Pulmonary artery endothelial cell (primary cell): Measurements from ENCODE around the gene SYNGR1. TPM values are rescaled to one million over a fixed set of nuclear protein-coding genes. Genes with fewer than 3 reads are reported as not detected.
"Not testable (repeated sequence)": the region's sequence is repeated elsewhere in the genome, so short reads cannot be mapped to it uniquely, and the experiment has no call there.

Source experiments
- DNase-seq: peaks from one replicate; pipeline ENCODE4 v3.0.0-alpha.2; 2011; ENCODE audit warnings: low read depth, low spot score
- total RNA-seq: library from RNA; depleted of rRNA; stranded (reverse); fragments of >200 nt; gene quantifications from 2 replicates; pipeline ENCODE4 v1.2.3, GENCODE V29; 2014

Gene SYNGR1
- total RNA-seq, 1 donor from 2014 or later: 3.9 TPM

GRCh38 chr22:39350757-39351688 is 1.2 kb downstream of the SYNGR1 start:
- DNase-seq: no peak

- DNase-seq: no peak
Observed at GRCh38 chr22:39351689-39352214, 2.0 kb downstream of the SYNGR1 start.

DNA sequence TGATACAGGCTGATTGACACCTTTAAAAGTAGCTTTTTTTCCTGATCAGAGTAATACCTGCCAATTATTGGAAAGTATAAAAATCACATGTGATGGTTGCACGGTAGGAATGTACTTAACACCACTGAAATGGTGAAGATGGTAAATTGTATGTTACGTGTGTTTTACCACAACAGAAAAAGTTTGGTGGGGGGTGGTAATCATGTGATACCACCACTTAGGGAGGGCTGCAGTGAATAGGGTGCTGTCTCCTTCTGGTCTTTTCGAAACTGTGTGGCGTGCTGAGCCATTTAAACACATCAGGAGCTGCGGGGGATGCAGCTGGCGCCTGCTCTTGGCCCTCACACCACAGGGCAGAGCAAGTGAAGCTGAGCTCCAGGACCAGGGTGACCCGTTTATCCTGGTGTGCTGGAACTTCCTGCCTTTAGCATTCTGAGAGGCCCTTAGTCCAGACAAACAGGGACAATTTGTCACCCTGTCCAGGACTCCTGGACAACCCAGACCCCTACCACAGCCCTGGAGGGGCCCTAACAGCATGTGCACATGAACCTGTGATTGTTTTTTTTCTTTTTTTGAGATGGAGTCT is 2.6 kb downstream of the SYNGR1 start:
- DNase-seq: no peak

DNA sequence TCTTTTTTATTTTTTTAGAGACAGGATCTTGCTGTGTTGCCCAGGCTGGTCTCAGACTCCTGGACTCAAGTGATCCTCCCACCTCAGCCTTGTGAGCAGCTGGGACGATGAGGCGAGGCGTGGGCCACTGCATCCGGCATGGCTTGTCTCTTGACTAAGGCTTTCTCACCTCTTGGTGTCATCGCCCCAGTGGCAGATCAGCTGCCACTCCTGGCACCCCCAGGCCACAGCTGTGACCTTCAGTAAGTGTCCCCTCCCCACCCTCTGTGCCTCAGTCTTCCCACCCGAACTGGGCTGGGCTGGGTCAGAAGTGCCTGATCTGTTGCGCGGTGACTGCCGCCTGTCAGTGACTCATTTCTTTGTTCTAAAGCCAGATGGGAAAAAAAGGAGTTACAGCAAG is 3.6 kb downstream of the SYNGR1 start:
- DNase-seq: no peak

- DNase-seq: no peak
Observed at GRCh38 chr22:39355080-39355479, 5.3 kb downstream of the SYNGR1 start.

GRCh38 chr22:39355805-39356204 is 6.0 kb downstream of the SYNGR1 start:
- not testable (repeated sequence) for DNase-seq

DNA sequence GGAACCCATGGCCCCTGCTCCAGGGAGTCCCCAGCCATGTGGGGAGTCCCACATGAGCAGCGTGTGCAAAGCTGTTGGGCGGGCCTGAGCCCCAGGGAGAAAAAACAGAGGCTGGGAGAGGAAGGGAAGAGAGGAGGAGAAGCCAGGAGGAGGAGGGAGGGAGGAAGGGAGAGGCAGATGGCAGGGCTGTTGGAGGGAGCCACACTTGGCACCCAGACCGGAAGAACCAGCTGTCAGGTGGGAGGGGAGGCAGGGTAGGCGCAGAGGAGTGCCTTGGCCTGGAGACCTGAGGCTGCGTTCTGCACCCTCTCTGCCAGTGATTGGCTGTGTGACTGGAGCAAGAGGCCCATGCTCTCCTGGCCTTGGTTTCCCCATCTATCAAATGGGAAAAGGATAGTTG is 6.7 kb downstream of the SYNGR1 start:
- no peak for DNase-seq

GRCh38 chr22:39357110-39358108 is 7.6 kb downstream of the SYNGR1 start:
- not testable (repeated sequence) for DNase-seq

- not testable (repeated sequence) for DNase-seq
Observed at GRCh38 chr22:39358197-39358596, 8.4 kb downstream of the SYNGR1 start.

DNA sequence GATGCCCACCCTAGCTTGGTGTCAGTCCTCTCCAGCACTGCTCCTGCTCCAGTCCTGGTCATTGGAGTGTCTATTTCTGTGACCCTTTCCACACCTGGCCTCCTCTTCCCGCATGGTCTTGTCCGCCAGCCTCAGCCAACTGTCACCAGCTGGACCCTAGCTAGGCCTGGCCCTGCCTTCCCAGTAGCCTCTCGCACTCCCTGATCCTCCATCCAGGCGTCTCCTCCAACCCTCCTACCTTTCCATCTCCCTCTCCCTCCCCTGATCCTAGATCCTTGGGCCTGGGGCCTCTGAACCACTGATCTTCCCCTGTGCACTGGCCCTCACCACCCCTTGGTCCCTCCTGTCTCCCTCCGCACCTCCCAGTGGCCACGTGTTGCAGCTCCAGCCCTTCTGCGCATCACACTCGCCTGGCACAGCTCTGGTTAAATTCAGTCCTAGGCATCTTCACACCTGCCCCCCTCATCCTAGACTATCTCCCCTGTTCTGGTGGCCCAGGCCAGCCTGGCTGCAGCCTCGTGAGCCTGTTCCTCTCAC is 9.9 kb downstream of the SYNGR1 start:
- no peak for DNase-seq

DNA sequence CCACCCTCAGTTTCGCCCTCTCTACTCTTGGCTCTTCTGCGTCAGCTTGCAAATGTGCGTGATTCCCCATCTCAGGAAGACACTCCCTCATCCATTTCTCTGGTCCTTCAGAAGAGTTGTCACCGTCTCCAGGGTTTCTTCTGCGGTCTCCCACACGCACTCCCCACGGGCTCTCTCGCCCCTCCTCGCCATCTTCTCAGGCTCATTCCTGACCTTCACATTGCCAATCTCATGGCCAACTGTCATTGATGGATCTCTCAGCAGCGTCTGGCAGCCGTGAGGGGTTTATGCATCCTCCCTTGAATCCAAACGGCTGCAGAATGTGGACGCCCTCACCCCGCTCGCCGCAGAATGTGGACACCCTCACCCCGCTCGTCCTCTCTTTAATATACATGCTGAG is 10.5 kb downstream of the SYNGR1 start:
- no peak for DNase-seq

GRCh38 chr22:39360674-39361413 is 11.1 kb downstream of the SYNGR1 start:
- no peak for DNase-seq

DNA sequence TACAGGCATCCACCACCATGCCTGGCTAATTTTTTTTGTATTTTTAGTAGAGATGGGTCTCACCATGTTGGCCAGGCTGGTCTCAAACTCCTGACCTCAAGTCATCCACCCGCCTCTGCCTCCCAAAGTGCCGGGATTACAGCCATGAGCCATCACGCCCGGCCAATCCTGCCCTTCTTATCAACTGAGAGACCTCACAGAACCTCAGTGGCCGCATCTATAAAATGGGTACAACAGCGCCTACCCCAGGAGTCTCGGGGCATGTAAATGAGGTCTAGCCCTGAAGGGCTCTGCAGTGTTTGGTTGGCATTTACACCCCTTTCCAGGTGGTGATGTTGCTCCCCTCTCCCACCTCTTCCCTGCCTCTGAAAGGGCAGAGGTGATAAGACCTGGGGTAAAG is 11.7 kb downstream of the SYNGR1 start:
- no peak for DNase-seq

DNA sequence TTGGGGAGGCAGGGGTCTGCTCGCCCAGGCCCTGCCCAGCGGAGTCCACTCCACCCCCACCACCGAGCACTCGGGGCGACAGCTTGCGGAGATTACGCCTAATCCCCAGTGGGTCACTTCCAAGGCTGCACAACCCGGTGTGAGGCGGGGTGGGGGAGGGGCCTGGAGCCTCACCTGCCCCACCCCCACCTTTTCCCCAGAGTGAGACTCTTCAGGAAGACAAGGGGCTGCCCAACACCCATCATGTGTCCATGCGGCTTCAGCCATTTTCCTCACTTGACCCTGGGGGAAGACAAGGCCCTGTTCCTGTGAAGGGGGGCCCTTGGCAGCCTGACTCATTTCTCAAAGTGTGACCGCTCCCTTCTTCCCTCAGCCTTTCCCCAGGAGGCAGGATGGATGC is 12.5 kb downstream of the SYNGR1 start:
- no peak for DNase-seq

- no peak for DNase-seq
Observed at GRCh38 chr22:39362932-39363331, 13.1 kb downstream of the SYNGR1 start.

GRCh38 chr22:39363751-39364515 is 14.1 kb downstream of the SYNGR1 start:
- DNase-seq: no peak

- no peak for DNase-seq
Observed at GRCh38 chr22:39364714-39365491, 15.1 kb downstream of the SYNGR1 start.

GRCh38 chr22:39365492-39365780 is 15.6 kb downstream of the SYNGR1 start:
- DNase-seq: no peak

GRCh38 chr22:39367035-39367434 is 17.2 kb downstream of the SYNGR1 start:
- DNase-seq: no peak
